HG02840 (cell line): ENCODE measurements around the gene C17orf113.
"Not testable (repeated sequence)": the region's sequence is repeated elsewhere in the genome, so short reads cannot be mapped to it uniquely, and the experiment has no call there.

Experiments used
- ATAC-seq: cut with Tn5 transposase; IDR thresholded peaks from one replicate; pipeline ENCODE4 v1.9.1; 2021; ENCODE audit warnings: mild to moderate bottlenecking, moderate library complexity, moderate number of reproducible peaks; ENCODE audit not compliant: unreplicated experiment, low FRiP score

The C17orf113 gene

DNA sequence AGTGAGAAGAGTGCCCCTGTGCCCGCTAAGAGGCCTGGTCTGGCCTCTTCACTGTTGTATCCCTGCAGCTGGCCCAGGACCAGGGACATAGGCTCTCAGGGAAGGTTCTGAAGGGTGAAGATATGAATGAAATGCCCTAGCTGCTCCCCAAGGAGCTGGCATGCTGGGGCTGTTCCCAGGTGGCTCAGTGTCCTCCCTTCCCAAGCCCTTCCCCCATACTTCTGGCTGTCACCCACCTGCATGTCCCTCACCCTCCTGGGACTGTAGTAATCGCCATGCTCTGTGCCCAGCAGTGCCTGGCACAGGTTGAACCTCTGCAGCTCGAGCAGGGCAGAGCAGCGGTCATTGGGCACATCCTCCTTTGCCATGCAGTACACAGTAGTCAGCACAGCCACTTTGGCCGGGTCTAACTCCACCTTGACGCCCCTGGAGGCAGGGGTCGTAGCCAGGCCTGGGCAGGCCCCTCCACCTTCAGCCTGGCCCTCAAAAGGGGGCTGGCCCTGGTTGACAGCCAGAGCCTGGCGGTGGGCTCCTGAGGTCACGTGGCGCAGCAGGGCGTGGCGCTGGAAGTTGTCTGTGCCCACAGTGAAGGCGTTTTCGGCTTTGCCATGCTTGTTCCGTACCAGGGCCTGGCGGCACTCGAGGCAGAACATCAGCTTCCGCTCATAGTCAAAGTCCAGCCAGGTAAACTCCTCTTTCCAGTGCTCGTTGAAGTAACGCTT, 7.6 kb downstream of the C17orf113 start:
- no peak for ATAC-seq

DNA sequence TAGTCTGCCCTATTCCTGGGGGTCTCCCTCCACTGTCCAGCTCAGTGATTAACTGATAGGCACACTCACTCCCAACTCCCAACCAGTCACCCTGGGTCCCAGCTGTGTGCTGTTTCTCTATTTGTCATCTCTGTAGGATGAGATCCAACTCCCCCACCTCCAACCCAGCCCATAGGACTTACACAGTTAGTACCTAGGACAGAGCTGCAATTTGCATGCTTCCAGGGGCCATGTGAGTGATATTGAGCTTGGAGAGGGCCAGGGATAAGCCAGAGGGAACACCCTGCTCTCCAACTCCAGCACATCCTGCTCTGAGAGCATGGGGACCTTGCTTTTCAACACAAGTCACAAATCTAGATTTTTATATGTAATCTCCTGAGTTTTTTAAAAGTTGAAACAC, 8.8 kb downstream of the C17orf113 start:
- no peak for ATAC-seq

DNA sequence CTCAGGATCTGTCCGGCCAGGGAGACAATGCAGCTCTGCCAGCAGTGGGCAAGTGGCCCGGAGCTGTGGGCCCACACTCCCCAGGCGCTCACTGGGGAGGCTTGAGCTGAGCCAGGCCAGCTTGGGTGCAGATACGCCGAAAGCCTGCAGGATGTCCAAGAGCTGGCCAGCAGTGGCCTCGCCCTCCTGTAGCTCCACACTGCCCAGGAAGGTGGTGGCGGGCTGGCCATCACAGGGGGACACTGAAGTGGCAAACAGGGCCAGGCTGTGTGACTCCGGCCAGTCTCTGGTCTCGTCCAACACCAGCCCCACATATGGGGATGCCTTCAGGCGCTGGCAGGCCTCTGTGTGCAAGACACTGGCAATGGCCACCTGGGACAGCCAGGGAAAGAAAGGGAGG, 9.6 kb downstream of the C17orf113 start:
- ATAC-seq: no peak

DNA sequence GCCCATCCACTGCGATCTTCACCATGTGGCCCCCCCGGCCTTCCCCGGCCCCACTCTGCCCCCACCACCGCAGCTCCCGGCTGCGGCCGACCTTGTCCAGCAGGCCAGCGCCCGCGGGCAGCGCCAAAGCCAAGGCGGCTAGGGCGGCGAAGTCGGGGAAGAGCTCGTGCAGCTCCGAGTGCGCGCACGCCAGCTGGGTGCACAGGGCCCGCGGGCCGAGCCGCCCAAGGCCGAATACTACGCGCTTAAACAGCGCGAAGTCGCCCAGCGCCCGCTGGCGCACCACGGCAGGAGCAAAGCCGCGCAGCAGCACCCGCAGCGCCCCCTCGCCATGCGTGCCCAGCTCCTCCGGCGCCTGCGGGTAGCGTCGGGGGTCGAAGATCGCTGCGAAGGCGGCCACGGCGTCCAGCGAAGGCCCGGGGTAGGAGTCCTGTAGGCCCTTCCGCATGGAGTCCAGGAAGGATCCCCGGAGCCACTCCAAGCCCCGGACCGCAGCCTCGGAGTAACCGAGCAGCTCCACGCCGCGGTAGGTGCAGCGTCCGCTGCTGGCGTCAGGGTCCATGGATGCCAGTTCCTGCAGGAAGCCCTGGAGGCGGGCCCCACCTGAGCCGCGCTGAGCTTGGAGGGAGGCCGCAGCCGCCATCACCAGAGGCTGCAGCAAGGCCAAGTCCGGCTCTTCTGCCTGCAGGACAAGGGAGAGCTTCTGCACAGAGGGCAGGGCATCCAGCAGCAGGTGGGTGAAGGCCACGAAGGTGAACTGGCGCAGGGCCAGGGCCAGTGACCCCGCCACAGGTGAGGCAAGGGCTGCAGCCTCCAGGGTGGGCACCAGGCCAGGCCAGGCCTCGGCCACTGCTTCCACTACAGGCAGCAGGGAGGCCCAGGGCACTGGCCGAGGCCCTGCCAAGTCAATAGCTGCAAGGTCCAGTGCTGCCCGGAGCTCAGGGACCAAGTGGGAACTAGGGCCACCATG, 10.3 kb downstream of the C17orf113 start:
- ATAC-seq: no peak

DNA sequence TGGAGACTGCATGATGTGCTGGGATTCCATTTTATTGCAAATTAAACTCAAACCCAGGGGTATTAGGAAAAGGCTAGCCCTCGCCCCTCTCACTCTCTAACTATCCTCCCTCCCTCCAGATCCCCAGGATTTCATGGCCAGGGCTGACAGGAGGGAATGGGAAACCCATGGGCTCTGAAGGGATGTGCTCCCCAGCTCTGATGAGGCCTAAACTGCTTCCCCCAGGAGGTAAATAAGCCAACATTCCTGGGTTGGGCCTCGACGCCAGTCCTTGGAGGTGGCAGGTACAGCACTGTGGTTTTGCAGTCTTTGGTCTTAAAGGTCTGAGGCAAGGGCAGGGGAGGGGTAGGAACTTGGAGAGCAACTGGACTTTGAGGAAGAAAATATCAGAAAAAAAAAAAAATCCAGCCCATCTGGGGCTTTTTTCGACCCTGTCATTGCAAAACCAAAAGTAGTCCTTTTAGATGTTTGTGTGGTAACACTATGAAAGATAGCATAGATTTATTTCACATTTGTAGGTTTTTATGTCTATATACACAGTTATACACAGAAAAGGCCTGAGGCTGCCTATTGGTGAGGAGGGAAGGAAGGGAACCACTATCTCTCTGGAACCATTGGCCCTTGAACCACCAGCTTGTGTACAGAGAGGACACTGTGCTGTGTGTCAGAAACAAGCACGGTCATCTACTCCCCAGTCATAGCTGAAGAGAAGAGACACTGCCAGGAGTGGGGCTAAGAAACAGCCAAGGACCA, 12.0 kb downstream of the C17orf113 start:
- ATAC-seq: no peak

DNA sequence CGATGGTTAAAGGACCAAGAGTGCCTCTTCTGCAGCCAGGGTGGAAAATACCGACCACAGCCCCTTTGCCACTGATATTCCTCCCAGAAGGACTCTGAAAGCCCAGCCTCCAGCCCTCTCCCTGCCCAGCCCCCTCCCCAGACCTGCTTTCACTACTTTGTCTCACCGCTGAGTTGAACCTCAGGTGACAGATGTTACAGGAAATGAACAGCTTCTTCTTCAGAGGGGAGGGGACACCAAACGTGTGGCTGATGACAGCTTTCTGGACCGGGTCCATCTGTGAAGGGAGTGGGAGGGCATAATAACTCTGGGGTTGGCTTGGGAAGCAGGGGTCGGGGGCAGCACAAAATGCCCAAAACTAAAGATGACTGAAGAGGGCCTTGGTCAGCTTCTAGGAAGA, 16.3 kb downstream of the C17orf113 start:
- no peak for ATAC-seq

DNA sequence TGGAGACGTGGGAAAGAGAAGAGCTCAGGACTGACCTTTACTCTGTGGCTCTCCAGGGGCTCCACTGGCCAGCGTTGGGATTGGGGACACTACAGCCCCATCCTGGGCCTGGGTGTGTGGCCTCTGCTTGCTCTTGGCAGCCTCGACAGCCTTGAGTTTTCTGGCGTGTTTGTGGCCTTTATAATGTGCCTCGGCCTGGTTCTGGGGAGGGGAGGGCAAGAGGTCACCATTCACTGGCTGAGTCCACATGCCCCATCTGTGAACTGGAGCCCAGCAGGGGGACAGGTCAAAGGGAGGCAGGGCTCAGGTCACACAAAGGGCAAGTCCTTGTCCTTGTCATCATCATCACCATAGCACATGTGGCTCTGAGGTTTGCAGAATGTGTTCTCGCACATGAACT, 18.8 kb downstream of the C17orf113 start:
- ATAC-seq: no peak

DNA sequence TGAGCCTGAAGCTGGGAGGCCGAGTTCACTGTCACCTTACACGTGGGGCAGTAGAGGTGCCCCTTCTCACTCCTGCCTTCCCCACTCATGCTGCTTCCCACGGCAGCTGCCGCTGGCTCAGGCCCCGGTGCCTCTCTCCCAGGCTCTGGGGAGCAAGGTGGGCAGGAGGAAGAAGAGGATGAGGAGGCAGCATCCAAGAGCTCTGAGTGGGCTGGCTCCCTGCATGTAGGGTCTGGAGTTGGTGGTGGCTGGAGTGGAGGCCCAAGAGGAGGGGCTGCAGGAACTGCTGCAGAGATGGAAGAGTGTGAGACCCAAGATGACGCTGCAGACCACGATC, 21.6 kb downstream of the C17orf113 start:
- no peak for ATAC-seq

DNA sequence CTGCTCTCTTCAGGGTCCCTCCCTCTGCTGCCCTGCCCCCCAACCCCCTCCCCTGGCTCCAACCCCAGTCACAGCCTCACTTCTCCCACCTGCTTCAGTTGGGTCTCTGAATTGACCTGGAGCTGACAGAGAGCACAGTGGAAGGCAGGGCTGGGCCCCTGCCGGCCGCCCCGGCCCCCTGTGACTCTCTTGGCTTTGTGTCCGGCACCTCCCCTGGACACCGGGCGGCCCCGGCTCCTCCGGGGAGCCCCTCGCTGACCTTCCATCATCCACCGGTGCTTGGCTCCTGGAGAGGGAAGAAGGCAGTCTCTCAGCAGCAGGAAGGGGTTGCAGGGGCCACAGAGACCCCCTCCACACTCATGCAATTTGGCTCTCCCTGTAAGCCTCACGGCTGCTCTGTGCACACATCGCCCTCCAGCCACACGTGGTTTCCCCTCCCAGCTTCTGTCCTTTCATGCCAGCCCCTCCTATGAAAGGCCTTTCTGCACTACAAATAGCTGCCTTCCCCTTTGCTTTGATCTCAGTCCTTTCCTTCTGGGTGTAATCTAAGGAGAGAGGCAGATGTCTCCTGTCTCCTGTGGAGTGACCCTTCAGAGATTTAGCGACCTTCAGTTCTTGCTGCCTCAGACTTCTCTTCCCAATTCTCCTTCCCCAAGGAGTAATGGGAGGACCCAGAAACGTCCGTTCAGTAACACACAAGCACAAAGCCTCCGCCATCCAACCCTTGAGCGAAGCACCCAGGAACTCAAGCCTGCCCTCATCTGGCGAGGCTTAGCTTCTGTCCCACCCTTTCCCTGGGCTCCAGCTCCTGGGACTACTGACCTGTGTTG, 22.2 kb downstream of the C17orf113 start:
- ATAC-seq: no peak

DNA sequence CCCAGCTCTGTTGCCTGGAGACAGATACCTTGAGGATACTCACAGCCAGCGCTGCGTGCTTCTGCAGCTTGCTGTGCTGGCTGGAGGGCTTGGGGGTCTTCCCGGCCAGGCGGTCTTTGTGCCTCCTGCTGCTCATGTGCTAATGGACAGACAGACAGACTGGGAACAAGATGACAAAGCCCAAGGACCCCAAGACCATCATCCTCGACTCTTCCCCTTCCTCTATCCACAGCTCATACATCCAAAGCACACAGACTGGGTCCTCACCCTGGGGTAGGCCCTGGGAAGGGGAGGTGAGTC, 22.9 kb downstream of the C17orf113 start:
- ATAC-seq: no peak

DNA sequence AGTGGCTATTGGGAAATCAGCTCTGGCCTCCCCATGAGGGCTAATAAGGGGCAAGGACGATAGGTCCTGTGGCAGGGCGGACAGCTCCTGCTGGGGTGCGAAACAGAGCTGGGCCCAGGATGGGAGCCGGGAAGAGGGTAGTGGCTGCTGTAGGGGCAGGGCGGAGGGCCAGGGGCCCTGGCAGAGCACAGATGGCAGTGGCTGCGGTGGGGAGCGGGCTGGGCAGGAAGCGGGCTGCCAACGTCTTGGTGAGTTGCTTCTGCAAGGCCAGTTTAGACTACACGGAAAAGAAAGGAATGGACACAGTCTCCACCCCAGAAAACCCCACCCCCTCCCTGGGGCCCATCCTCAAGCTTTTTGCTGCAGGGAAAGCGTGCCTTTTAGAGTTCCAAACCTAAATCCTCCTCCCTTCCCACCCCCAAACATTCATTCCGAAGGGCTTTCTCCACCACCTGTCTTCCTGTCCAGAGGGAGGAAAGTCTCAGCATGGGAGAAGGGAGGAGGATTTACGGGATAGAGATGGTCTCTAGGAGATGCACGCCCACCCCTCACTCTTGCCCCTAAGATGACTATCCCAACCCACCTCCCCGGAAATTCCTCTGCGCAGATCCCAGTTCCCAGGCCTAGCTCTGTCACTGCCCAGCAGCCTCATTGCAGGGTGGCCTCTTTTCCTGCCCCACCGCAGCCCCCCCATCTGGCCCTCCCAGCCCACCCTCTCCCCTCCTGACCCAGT, 23.4 kb downstream of the C17orf113 start:
- ATAC-seq: no peak

DNA sequence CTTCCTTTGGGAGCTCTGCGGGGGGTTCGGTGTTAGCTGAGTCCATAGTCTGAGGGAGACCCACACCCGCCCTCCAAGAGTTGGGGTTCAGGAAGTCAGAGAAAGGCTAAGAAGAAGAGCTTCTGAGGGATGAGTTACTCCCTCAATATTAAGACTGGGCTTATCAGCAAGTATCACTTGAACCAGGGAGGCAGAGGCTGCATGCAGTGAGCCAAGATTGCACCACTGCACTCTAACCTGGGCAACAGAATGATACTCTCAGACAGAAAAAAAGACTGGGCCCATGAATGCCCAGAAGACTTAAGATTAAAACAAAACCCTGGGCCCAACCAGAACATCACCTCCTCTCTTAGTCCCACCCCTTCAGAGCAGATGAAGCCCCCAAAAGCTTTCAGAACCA, 24.5 kb downstream of the C17orf113 start:
- no peak for ATAC-seq

DNA sequence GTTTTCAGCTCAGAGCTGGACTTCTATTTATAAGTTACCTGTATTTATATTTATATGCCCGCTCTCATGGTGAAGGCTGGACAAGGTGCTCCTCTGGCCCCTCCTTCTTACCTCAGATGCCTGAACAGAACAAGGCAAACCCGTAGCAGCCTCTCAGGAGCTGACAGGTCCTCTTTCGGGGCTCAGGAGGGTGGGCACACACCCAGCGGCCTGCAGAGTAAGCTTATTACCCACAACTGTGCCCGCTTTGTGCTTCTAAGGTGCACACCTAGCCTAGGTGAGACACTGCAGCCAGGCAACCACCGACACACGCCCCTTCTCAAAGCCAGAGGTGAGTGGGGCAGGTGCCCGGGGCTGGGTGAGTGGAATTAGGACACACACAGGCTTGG, 25.2 kb downstream of the C17orf113 start:
- no peak for ATAC-seq

DNA sequence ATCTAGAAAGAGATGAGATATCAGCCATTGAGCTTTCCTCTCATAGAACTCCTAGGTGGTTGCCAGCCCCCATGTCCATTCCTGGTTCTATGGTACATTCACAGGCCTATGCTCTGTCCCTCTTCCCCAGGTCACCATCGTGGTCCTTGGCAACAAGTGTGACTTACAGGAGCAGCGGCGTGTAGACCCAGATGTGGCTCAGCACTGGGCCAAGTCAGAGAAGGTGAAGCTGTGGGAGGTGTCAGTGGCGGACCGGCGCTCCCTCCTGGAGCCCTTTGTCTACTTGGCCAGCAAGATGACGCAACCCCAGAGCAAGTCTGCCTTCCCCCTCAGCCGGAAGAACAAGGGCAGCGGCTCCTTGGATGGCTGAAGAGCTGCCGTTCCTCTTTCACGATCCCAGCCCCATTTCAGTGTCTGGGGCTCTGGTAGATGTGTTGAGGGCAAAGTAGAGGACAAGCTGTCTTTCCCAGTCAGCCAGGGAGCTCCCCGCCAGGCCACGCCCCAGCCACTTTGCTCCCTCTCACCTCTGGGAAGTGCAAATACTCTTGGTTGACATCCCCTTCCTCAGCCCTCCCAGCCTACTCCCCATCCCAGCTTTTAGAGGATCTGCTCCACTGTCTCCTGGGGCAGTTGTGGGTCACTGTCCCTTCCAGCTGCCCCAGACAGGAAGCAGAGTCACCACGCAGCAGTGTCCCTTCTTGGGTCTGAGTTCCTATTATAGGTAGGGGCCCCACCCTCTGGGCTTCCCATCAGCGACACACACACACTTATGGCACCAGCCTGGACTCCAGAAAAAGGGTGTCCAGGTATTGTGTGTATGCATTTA, 26.7 kb downstream of the C17orf113 start:
- ATAC-seq: no peak

DNA sequence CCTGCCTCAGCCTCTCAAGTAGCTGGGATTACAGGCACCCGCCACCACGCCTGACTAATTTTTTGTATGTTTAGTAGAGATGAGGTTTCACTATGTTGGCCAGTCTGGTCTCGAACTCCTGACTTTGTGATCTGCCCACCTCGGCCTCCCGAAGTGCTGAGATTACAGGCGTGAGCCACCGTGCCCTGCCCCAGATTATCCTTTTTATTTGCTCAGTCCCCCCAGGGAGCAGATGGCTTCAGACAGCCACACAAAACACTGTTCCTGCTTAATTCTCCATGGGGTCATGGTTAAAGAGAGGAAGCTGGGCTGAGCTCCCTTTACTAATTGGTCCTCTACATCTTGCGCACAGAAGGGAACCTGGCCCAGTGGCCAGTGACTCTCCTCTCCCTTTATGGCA, 29.6 kb downstream of the C17orf113 start:
- ATAC-seq: not testable (repeated sequence)

DNA sequence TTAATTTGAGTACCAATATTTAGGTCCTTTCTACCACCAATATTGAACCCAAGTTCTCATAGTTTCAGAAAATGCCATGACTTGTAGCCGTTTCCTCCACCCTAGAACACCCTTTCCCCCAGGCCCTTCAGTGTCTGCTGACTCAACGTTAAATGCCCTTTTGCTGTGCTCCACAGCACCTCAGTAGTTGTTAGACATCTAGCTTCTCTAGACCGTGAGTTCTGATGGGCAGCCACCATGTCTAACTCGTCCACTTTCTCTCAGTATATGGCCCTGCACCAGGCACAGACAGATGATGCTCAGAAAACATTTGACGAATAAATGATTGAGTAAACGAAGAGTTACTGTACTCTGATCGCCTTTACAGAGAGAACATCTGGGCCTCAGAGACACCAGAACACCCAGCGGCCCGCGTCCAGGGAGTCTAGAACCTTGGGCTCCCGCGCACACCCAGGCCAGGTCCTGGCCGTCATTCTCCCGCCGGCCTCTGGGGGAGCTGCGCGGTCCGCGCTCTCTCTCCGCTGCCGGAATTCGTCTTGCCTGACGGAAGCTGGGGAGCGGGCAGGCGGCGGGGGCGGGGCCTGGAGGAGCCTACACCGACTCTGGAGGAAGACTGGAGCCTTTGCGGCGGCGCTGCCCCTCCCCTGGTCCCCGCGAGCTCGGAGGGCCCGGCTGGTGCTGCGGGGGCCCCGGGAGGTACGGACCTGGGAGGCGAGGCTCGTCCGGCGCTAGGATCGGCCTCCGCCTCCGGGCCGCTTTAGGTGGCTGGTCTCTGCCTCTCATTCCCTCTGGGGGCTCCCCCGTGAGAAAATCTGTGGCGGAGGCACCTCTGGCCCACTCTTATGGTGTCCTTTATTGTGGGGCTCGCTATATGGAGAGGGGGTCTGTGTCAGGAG, 30.6 kb downstream of the C17orf113 start, which contains the start of gene NKIRAS2:
Gene NKIRAS2, plus strand, starts transcription at position 582 of the 896 bp plus-strand sequence. CDS start 1,488 bp downstream, outside the sequence.
- peak; percentile 53 for ATAC-seq

DNA sequence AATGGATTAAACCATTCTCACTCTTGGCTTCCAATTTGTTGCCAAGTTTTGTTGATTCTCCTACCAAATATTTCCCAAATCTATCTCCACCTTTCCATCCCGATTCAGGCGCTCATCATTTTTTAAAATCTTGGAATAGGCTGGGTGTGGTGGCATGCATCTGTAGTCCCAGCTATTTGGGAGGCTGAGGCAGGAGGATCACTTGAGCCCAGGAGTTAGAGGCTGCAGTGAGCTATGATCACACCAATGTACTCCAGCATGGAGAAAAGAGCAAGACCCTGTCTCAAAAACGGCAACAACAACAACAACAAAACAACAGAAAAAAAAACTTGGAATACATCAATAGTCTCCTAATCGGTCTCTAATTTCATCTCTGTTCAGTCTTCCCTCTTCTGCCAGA, 31.4 kb downstream of the C17orf113 start:
- no peak for ATAC-seq

DNA sequence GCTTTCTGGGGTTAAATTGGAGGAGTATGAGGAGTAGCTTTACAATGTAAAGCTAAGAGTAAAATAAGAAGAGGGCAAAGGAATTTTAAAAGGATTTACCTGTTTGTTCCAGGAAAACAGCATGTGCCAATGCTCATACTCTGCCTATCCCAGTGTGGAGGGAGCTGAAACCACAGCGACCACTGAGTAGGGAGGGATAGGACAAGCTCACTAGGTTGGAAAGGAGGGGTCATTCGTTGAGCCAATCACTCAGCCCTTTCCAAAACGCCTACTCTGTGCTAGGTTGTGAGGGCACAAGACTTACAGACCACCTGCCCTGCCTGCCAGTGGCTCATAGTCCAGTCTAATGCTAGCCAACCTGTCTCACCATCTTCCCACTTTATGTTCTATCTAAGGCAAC, 32.1 kb downstream of the C17orf113 start:
- no peak for ATAC-seq
